ENCODE data around the gene RAD21L1.

DNA sequence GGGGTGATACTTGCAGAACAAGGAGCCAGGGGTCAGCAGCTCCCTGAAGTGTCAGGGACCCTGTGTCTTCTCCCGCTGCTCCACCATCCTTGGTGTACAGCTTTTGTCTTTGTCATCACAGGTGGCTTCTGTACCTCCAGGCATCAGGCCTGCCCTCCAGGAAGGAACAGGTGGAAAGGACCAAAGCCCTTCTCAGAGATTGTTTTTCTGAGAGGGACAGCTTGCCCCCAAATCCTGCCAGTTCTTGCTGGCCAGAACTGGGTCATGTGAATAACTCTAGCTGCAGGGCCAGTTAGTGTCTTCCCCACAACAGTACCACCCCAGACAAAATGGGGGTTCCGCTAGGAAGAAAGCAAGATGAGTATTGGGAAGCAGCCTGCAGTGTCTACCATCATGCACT lies 71.6 kb downstream of the RAD21L1 start:
- TF ChIP-seq, protein P1, sequence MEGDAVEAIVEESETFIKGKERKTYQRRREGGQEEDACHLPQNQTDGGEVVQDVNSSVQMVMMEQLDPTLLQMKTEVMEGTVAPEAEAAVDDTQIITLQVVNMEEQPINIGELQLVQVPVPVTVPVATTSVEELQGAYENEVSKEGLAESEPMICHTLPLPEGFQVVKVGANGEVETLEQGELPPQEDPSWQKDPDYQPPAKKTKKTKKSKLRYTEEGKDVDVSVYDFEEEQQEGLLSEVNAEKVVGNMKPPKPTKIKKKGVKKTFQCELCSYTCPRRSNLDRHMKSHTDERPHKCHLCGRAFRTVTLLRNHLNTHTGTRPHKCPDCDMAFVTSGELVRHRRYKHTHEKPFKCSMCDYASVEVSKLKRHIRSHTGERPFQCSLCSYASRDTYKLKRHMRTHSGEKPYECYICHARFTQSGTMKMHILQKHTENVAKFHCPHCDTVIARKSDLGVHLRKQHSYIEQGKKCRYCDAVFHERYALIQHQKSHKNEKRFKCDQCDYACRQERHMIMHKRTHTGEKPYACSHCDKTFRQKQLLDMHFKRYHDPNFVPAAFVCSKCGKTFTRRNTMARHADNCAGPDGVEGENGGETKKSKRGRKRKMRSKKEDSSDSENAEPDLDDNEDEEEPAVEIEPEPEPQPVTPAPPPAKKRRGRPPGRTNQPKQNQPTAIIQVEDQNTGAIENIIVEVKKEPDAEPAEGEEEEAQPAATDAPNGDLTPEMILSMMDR (IDR thresholded peaks at IDR 0.05; ENCODE audit: extremely low read depth in 1 of 2, insufficient read depth in 1 of 2, low read depth in 1 of 2, low read length in 2 of 2): no peak
- TF ChIP-seq EZH2 (IDR thresholded peaks at IDR 0.05; ENCODE audit: borderline replicate concordance, low read depth, low read length, severe bottlenecking) (no peak), POLR2AphosphoS5 (IDR thresholded peaks at IDR 0.05; ENCODE audit: insufficient read depth, low read depth, low read length) (no peak), POLR2A (IDR thresholded peaks at IDR 0.05; ENCODE audit: low read depth, low read length) (no peak), MYC (IDR thresholded peaks at IDR 0.05; ENCODE audit: low read depth, low read length) (no peak), JUN (IDR thresholded peaks at IDR 0.05; ENCODE audit: borderline replicate concordance, insufficient read depth, insufficient read length, low read depth) (no peak), GATA2 (IDR thresholded peaks at IDR 0.05; ENCODE audit: insufficient read depth, insufficient read length, low read depth, low read length) (no peak), FOS (IDR thresholded peaks at IDR 0.05; ENCODE audit: borderline replicate concordance, insufficient read depth, low read length) (no peak)
- TF ChIP-seq, protein P2, sequence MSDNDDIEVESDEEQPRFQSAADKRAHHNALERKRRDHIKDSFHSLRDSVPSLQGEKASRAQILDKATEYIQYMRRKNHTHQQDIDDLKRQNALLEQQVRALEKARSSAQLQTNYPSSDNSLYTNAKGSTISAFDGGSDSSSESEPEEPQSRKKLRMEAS (IDR thresholded peaks at IDR 0.05; ENCODE audit: insufficient read depth, insufficient read length): no peak
